GM18502 (cell line): ENCODE results near the gene LILRA6.
"Not testable (repeated sequence)": the region's sequence is repeated elsewhere in the genome, so short reads cannot be mapped to it uniquely, and the experiment has no call there.

Experiments
- ATAC-seq: cut with Tn5 transposase; IDR thresholded peaks from one replicate; pipeline ENCODE4 v1.9.1; 2021; ENCODE audit warnings: mild to moderate bottlenecking; ENCODE audit not compliant: unreplicated experiment, poor library complexity

The LILRA6 gene

DNA sequence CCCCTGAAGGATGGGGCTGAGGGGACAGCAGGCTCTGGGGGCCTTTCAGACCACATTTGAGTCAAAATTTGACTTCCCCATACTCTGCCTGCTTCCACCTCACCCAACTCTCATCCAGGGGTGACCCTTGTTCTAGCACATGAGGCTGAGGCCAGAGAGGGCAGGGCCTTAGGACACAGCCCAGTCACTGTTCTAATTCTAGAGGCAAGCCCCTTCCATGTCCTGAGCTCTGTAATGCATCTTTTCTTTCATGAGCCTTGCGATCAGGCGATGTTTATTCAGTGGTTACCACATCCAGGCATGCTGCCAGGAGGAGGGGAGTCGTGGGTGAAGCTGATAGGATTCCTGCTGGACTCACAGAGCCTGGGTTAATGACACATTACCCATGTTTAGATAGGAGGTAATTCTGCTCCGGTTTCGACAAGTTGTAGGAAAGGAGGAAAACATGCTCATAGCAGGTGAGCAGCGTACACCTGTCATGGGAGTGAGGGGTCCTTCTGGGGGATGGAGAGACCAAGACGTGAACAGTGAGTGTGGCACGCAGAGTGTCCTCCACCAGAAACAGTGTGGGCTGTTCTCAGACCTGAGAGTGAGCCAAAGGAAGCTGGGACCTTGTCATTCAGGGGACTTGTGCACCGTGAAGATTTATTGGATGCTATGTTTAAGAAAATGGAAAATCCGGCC is 32.6 kb downstream of the LILRA6 start:
- no peak for ATAC-seq

DNA sequence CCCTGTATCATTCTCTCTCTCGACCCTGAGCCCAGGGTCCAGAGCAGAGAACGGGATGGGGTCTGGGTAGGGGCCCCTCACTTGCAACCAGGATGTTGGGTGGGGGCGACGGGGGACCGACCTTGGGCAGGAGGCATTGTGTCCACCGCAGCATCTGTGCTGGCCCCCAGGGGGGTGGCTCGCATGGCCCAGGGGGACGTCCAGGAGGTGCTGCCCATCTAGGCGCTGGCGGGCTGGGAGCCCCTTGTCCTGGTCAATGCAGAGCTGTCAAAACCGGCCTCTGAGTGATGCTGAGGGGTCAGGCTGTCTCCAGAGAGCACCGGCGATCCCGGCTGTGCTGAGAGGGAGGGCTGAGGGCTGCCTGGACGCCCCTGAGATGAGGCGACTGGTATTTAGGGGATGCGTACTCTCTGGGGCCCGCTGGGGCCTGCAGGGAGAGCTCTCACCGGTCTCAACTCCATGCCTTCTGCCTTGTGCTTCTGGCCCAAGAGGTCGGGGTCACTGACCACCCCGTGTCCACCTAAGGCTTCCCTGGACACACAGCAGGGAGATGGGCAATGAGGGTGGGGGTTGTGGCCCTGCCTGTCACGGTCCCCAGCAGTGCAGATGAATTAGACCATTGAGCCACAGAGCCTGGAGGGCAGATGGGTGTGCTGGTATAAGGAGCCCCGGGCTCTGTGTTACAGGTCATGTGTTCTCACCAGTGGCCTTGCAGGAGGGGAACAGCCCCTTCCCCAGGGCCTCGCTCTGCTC is 33.4 kb downstream of the LILRA6 start:
- no peak for ATAC-seq

DNA sequence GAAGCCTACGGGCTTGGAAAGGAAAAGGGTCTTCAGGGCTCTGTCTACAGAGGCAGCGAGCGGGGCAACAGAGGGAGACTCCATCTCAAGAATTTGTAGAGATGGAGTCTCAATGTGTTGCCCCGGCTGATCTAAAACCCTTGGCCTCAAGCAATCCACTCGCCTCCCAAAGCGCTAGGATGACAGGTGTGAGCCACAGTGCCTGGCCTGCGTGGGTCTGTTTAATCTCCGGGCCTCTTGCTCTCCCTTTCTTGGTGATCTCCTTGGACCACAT is 33.9 kb downstream of the LILRA6 start:
- no peak for ATAC-seq

DNA sequence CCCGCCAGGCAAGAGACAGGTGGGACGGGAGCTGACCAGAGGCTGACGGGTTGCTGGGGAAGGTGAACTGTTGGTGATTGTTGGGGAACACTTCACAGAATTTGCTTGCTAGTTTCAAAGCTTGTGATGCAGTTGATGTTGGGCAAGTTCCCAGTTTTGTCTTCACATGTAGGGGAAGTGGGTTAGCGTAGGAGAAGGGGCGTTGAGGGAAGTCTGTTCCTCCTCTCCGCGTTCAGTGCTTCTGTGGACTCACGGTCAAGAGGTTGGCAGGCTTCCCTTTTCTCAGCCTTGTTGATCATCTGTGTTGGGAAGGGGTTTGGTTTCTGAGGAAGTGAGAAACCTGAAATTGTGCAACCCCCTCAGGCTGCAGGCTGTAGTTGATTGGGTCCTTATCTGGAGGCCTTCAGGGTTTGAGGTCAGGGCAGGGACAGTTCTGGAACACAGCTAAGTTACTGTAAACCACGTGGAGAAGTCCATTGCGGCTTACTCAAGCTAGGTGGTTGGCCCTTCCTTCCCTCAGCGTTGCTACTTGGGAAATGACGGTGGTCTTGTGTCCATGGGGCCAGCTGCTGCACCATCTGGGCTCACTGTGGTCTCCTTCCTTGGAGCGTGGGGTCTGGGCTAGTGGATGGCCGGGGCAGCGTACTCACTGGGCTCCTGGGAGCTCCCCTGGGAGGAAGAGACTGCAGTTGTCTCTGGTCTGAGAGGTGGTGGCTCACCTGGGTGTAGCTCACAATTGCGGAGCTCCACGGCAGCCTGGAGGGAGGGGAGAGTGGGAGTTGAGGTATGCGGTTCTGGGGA is 34.4 kb downstream of the LILRA6 start:
- peak; percentile 36 for ATAC-seq

DNA sequence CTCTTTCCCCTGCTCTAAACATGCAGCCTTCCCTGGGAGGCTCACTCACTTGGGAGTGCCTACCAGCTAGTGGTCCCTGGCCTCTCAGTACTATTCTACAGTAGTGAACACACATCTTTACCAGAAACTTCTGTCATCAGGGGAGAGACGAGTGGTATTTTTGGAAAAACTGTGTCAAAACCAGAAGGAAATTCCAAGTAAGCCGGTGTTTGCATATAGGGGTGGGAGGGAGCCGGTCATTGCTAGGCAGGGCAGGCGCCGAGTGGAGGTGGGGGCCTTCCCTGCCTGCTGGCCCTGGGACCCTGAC is 35.0 kb downstream of the LILRA6 start:
- no peak for ATAC-seq

DNA sequence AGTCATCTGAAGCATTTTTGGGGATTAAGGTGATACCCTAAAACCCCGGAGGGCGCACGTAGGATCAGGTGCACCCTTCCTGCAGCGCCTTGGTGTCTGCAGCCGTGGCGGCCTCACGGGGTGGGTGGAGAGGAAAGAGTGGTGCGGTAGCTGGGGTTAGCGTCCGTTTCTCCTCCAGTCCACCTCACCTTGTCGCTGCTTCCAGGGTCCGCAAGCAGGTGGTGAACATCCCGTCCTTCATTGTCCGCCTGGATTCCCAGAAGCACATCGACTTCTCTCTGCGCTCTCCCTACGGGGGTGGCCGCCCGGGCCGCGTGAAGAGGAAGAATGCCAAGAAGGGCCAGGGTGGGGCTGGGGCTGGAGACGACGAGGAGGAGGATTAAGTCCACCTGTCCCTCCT is 35.4 kb downstream of the LILRA6 start:
- not testable (repeated sequence) for ATAC-seq

DNA sequence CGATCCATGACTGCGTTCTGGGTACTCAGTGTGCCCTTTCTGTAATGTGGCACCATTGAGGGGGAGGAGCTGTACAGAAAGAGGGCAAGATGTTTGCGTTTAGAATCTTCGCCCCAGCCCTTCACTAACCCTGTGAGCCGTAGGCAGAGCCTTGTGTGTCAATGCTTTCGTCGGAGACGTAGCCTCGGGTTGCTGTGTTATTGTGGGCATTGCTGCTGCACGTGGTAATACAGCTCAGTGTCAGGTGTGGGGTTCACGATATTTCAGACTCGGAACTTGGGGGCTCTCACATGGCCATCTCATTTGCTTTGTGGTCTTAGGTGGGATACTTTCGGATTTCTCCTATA is 35.8 kb downstream of the LILRA6 start:
- no peak for ATAC-seq

DNA sequence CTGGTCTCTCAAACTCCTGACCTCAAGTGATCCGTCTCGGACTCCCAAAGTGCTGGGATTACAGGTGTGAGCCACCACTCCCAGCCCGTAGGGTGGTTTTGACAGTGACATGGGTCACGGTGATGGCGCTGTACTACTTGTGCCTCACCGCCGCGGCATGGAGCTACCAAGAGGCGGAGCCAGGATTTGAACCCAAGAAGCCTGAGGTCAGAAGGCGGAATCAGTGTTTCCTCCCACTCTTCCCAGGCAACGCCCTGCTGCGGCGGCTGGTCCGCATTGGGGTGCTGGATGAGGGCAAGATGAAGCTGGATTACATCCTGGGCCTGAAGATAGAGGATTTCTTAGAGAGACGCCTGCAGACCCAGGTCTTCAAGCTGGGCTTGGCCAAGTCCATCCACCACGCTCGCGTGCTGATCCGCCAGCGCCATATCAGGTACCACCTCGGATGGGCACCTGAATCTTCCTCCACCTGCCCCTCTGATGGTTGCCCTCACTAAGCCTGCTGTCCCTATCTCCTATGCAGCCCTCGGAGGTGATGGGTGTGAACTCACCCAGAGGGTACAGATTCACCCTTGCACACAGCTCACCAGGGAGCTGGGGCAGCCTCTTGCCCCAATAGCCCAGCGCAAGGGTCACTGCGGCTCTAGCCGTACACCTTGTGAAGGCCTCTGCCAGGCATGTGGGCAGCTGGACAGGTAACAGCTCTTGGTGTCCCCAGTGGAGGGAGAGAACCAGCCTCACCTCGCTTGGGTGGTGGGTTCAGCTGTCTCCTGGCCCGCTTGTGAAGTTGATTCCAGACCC is 36.4 kb downstream of the LILRA6 start:
- ATAC-seq = no peak

DNA sequence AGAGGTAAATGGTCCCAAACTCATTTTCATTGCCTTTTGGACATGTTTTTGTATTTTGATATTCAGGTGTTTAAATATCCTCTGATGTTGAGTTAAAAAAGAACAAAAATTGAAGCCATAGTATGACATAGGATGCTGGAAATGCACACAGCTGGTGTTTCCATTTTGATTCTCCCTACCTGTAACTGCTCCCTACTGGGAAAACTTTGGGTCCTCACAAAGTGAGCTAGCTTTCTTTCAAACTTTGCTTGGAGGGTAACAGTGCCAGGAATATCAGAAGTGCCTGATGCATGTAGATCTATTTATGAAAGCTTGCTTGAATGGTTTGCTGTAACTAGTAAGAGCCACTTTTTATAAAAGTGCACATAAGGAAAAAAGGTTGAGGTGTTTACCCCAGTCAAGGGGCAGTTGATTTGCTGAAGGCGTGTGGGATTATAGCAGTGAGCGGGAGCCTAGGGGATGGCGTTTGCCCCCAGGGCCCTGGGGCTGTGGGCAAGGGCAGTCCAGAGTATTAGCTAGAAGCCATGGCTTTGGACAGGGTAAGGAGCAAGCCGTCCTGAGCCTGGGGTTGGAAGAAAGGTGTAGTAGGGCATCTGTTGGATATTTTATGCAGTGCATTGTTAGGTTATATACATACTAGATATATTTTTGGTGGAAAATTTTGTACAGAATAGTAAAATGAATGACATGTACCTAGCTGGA is 37.7 kb downstream of the LILRA6 start:
- ATAC-seq = no peak

DNA sequence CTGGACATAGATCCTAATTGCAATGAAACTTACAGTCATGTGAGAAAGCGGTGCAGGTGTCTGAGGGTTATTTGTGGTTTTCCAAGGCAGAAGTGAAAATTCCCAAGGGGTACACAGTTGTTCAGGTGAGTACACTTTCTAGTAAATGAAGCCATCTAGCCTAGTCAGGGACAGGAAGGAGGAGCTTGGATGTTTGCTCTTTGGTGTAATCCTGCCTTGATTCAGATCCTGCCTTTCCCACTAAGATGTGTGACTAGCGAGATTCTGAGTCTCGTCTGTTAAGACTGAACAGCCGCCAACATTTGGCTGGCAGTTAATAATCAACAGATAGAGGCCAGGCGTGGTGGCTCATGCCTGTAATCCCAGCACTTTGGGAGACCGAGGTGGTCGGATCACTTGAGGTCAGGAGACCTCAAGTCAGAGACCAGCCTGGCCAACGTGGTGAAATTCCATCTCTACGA is 39.4 kb downstream of the LILRA6 start:
- ATAC-seq = no peak

DNA sequence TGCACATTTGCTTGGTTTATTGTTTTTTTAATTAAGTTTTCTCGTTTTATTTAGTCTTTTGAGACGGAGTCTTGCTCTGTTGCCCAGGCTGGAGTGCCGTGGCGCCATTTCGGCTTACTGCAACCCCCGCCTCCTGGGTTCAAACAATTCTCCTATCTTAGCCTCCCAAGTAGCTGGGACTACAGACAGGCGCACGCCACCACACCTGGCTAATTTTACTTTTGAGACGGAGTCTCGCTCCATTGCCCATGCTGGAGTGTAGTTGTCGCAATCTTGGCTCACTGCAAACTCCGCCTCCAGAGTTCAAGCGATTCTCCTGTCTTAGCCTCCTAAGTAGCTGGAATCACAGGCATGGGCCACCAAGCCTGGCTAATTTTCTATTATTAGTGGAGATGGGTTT is 40.6 kb downstream of the LILRA6 start:
- ATAC-seq = no peak

DNA sequence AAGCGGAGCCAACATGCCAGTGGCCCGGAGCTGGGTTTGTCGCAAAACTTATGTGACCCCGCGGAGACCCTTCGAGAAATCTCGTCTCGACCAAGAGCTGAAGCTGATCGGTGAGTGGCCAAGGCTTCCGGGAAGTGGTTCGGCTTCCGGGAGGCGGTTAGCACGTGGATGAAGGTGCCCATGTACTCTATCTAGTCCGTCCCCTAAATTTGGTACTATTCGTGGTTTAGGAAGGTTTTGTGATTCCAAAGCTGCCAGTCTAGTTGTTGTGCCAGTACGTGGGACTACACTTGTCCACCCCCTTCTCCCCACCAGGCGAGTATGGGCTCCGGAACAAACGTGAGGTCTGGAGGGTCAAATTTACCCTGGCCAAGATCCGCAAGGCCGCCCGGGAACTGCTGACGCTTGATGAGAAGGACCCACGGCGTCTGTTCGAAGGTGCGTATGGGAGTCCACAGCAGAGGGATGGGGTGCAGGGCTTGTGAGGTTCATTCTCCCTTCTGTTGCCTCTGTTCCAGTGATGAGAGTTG is 41.4 kb downstream of the LILRA6 start:
- no peak for ATAC-seq

DNA sequence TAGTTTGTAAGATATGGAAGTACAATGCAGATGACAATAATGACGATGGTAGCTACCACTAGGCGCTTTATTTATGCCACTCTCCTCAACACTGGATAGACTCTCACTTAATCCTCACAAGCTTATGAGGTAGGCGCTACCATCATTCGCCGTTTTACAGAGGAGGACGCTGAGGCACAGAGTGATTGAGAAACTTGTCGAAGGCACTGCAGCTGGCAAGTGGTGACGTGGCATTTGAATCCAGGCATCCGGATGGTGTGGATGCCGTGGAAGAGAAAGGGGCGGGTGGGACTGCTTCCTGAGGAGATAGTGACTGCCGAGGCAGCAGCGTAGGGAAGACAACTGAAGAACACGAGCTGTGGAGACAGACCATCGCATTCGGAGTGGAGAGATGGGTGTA is 43.2 kb downstream of the LILRA6 start:
- no peak for ATAC-seq

DNA sequence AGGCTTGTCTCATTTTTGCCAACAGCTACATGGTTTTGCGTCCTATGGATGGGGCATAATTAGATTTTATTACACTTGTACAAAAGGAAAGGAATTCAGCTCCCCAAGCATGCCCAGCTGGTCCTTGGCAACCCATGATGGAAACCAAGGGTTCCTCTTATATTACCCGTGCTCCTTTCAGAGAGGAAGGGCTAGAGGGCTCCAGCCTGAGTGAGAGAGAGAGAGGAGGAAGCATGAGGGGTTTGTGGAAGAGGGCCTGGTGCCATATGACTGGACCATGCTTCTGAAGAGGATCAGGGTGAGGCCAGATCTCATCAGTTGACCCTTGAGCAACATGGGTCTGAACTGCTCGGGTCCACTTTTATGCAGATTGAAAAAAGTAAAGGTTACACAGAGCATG is 45.5 kb downstream of the LILRA6 start:
- ATAC-seq = no peak

DNA sequence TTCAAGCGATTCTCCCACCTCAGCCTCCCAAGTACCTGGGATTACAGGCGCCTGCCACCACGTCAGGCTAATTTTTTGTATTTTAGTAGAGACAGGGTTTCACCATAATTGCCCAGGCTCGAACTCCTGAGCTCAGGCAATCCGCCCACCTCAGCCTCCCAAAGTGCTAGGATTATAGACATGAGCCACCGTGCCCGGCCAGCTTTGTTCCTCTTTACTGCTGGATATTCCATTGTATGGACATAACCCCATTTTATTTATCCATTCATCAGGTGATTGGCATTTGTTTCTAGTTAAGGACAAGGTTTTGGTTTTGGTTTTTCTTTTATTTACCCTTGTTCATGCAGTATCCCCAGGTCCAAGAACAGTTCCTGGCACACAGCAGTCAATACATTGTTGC is 46.1 kb downstream of the LILRA6 start:
- ATAC-seq = no peak

DNA sequence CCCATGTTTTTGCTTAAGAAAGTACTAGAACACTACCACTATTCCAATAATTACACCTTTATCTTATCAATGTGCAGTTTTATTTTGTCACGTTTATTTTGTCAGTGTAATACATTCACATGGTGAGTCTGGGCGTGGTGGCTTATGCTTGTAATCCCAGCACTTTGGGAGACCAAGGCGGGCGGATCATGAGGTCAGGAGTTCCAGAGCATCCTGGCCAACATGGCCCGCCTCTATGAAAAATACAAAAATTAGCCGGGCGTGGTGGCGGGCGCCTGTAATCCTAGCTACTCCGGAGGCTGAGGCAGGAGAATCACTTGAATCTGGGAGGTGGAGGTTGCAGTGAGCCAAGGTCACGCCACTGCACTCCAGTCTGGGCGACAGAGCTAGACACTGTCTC is 48.1 kb downstream of the LILRA6 start:
- not testable (repeated sequence) for ATAC-seq

DNA sequence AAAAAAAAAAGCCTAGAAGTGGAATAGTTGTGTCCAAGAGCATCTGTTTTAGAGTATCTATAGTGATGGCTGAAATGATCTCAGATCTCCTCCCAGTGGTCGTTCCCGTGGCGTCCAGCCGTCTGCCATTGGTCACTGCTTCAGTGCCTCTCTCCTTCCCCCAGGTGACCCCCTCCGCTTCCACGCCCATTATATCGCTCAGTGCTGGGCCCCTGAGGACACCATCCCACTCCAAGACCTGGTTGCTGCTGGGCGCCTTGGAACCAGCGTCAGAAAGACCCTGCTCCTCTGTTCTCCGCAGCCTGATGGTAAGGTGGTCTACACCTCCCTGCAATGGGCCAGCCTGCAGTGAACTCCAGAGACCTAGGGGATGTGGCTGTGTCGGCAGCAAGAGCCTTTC is 49.6 kb downstream of the LILRA6 start:
- no peak for ATAC-seq

DNA sequence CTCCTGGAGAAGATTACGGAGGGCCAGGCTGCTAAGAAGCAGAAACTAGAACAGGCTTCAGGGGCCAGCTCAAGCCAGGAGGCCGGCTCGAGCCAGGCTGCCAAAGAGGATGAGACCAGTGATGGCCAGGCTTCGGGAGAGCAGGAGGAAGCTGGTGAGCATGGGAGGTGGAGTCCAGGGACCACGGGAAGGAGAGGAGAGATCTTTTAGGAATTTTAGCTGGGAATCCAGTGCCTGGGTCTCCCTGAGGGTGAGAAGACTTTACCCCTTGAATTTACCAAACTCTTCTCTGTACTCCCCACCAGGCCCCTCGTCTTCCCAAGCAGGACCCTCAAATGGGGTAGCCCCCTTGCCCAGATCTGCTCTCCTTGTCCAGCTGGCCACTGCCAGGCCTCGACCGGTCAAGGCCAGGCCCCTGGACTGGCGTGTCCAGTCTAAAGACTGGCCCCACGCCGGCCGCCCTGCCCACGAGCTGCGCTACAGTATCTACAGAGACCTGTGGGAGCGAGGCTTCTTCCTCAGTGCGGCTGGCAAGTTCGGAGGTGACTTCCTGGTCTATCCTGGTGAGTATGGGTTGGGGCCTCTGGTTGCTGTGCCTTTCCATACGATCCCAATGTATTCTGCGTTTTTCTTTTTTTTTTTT is 50.7 kb downstream of the LILRA6 start:
- ATAC-seq = no peak

DNA sequence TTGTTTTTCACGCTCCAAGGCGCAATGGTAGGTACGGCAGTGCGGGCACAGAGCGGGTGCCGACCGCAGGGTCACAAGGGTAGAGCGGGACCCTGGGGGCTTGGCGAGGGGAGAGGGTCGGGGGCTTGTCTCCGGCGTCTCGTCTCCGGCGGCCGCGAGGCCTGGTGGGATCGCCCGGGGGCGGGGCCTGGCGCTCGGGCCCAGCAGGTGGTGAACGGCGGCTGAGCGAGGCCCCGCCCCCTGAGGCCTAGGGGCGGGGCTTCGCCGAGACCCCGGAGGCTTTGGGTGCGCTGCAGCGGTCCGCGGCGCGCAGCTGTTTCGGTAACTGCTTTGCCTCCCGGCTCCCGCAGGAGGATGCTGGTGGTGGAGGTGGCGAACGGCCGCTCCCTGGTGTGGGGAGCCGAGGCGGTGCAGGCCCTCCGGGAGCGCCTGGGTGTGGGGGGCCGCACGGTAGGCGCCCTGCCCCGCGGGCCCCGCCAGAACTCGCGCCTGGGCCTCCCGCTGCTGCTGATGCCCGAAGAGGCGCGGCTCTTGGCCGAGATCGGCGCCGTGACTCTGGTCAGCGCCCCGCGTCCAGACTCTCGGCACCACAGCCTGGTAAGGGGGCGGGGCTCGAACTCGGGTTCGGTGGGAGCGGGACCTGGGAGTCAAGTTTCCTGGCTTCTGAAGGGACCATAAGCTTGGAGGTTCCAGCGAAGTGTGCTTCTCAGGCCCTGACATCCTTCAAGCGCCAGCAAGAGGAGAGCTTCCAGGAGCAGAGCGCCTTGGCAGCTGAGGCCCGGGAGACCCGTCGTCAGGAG is 51.4 kb downstream of the LILRA6 start, which contains the start of gene TSEN34:
Gene TSEN34, plus strand, starts transcription at position 298 of the 800 bp plus-strand sequence. Its CDS starts 57 bp downstream, at position 355.
- peak; percentile 29 for ATAC-seq
